Liver (tissue), 3 donors: ENCODE measurements around the gene IARS1.

Experiments used
- FOXA1 ChIP-seq: IDR thresholded peaks from 2 replicates; pipeline ENCODE4 v1.6.1; 2016; ENCODE audit warnings: antibody characterized with exemption
- GABPA ChIP-seq, 2 donors: IDR thresholded peaks in 1 of 2; conservative IDR thresholded peaks in 1 of 2; 2 replicates each; pipeline ENCODE4 v1.6.1; 2016; ENCODE audit warnings: antibody characterized with exemption in 2 of 2, mild to moderate bottlenecking in 1 of 2, moderate library complexity in 1 of 2
- RXRA ChIP-seq, 2 donors: IDR thresholded peaks; 2 replicates each; pipeline ENCODE4 v1.6.1; 2017 to 2018; ENCODE audit warnings: antibody characterized with exemption in 2 of 2, mild to moderate bottlenecking in 1 of 2
- SP1 ChIP-seq: IDR thresholded peaks from 2 replicates; pipeline ENCODE4 v1.6.1; 2018; ENCODE audit warnings: antibody characterized with exemption, mild to moderate bottlenecking
- TAF1 ChIP-seq: conservative IDR thresholded peaks from 2 replicates; pipeline ENCODE4 v1.6.1; 2016; ENCODE audit warnings: antibody characterized with exemption, mild to moderate bottlenecking
- YY1 ChIP-seq: IDR thresholded peaks from 2 replicates; pipeline ENCODE4 v1.6.1; 2016; ENCODE audit warnings: antibody characterized with exemption, mild to moderate bottlenecking
- TF ChIP-seq, protein P1 (sequence below): fragments of 150-350 bp; IDR thresholded peaks from 2 replicates; pipeline ENCODE4 v1.5.1; 2017; ENCODE audit warnings: improper control_type of control experiment, low read depth, low read length; ENCODE audit not compliant: missing input control
- TF ChIP-seq, protein P2 (sequence below): IDR thresholded peaks from 2 replicates; pipeline ENCODE4 v1.6.1; 2016; ENCODE audit warnings: antibody characterized with exemption
- TF ChIP-seq, protein P3 (sequence below): IDR thresholded peaks from 2 replicates; pipeline ENCODE4 v1.6.1; 2016; ENCODE audit warnings: antibody characterized with exemption
- donor health status: healthy.
- donor health status: healthy.

DNA sequence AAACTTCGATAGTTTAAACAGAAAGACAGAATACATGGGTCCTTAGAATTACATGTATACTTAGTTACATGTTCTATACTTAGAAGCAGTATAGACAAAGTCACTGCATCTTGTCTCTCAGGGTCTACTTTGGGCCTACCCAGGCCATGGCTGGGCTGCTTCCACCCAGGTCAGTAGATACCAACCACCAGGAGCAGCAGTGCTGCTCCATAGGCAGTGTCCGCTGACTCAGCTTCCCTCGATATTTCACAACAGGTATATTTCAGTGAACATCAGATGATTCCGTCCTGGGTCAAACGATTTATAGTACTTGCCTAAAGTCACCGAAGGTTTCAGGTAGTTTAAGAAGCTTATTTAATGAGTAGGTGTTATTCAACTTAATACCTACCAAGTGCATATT, 18.0 kb downstream of the IARS1 start:
- TF ChIP-seq, protein P1, sequence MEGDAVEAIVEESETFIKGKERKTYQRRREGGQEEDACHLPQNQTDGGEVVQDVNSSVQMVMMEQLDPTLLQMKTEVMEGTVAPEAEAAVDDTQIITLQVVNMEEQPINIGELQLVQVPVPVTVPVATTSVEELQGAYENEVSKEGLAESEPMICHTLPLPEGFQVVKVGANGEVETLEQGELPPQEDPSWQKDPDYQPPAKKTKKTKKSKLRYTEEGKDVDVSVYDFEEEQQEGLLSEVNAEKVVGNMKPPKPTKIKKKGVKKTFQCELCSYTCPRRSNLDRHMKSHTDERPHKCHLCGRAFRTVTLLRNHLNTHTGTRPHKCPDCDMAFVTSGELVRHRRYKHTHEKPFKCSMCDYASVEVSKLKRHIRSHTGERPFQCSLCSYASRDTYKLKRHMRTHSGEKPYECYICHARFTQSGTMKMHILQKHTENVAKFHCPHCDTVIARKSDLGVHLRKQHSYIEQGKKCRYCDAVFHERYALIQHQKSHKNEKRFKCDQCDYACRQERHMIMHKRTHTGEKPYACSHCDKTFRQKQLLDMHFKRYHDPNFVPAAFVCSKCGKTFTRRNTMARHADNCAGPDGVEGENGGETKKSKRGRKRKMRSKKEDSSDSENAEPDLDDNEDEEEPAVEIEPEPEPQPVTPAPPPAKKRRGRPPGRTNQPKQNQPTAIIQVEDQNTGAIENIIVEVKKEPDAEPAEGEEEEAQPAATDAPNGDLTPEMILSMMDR: no peak
- no peak for TF ChIP-seq GABPA (IDR thresholded peaks at IDR 0.05 in 1 of 2, conservative IDR thresholded peaks at IDR 0.05 in 1 of 2)
- no peak for TF ChIP-seq SP1
- no peak for TF ChIP-seq TAF1
- TF ChIP-seq, protein P2, sequence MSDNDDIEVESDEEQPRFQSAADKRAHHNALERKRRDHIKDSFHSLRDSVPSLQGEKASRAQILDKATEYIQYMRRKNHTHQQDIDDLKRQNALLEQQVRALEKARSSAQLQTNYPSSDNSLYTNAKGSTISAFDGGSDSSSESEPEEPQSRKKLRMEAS: no peak
- TF ChIP-seq YY1: no peak
- TF ChIP-seq, protein P3, sequence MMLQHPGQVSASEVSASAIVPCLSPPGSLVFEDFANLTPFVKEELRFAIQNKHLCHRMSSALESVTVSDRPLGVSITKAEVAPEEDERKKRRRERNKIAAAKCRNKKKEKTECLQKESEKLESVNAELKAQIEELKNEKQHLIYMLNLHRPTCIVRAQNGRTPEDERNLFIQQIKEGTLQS: no peak
- no peak for TF ChIP-seq FOXA1
- TF ChIP-seq RXRA (IDR thresholded peaks at IDR 0.05): no peak
